ENCODE results near the gene FOXC2.
A peak's percentile ranks its signal among the peaks of the same experiment; 100 is the strongest.

FOXC2 gene

DNA sequence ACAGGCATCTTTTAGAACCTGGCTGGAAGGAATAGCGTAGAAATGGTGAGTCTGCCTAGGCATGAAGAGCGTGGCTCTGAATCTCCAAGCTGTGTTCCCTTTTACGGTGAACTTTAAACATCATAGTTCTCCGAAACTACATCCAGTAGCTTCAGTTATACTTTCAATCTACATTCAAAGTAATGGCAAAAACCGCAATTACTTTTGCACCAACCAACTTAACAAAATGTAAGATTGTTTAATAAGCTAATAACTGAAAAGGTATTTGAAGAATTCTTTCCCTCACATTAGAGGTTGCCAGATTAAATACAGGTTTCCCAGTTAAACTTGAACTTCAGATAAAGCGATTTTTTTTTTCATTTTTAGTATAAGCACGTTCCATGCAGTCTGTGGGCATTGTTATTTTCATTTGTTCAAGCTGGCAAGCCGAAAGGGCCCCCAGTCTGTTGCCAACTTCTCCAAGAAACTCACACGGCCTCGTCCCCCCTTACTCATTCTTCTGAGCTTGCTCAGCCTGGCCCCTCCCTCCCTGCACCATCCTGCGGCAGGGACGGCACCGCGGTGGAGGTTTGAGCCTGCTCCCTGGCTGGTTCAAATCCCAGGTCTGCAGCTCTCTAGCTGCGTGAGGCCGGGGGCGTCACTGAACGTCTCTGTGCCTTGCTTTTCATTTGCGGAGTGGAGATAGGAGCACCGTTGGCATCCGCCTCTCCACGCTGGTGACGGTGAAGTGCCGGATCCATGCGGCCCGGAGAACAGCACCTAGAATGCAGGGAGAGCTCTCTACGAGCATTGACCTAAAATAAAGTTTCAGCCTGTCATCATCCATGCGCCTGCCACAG, 8.1 kb upstream of the FOXC2 start:
- DNase-seq = no peak

DNA sequence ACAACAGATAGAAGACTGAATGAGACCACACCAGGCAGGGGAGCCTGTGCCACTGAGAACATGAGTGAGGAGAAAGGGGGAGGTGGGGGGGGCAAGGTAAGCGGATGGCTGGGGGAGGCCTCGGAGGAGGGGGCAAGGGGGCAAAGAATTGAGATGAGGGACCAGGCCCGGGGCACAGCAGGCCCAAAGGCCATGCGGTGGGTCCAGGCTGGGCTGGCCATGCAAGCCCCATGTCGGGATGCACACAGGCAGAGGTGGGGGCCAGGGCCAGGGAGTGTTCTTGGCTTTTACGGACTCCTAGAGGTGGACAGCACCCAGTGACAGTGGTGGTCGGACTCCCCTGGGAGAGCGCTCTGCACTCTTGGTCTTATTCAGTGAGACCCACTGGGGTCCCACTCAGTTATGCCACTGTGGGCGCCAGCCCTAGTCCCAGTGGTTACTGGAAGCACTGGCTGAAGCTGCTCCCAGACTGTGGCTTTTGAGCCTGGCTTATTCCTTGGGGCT, 6.8 kb upstream of the FOXC2 start:
- no peak for DNase-seq

DNA sequence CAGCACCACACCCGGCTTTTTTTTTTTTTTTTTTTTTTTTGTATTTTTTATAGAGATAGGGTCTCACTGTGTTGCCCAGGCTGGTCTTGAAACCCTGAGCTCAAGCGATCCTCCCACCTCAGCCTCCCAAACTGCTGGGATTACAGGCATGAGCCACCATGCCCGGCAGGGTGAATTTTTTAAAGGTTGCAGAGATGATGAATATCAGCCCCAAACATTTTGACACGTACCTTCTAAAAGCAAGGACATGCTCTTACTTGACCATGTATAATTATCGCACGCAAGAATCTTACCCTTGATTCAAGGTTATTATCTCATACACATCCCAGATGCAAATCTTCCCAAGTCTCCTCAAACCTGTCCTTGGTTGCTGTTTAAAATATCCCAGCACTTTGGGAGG, 4.3 kb upstream of the FOXC2 start:
- DNase-seq = no peak

DNA sequence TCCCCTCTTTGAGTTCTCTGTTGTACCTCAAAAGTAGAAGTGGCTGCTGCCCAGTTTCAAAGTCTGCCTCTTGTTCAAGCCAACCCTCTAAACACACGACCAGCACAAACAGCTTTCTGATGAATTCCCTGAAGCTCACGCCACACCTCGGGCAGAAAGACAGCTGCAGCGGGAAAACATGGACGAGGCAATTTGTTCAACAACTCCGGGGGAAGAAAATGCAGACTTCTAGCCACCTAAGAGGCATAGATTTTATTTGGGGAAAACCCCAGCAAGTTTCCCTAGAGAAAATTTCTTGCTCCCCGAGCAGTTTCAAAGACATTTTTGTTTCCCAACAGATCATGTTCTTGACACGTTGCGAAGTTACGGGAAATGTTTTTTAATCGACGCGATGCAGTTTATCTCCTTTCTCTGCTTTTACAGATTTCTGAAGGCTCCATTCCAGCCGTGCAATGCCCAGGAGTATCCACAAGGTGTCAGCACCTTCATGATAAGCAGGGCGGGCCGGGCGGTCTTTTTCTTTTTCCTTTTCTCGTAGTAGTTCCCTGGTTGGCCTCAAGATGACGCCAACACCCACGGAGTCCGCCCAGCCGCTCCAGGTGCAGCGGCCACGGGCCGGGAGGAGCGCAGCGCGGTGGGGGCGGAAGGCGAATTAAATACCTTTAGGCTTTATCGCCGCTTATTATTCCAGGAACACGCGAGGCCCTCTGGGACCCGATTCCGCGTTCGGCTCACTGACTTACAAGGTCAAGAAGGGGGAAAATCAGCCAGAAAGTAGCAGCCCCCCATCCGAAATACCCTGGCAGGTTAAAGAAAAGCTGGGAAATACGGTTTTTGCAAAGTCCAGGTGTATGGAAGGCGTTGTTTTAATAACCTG, 2.9 kb upstream of the FOXC2 start:
- peak; percentile 89 to 92 for DNase-seq

DNA sequence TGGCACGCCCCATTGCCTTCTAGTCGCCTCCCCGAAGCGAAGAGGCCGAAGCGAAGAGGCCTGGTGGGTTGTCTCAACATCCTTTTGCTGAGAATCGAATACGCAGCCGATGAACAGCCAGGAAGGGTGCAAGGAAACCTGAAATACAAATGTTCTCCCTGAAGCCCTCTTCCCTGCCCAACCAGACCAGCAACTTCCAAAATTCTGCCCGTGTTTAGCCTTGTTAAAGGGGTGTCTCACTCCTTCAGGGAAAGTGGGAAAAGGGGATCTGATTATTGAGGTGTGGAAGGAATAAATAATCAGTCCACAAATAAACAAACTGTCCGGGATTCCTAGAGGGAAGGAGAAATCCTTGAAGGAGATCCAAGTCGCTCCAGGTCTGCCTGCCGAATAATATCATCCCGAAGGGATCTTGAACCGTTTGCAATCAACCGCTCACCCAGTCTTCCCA, 1.4 kb upstream of the FOXC2 start:
- DNase-seq = no peak

DNA sequence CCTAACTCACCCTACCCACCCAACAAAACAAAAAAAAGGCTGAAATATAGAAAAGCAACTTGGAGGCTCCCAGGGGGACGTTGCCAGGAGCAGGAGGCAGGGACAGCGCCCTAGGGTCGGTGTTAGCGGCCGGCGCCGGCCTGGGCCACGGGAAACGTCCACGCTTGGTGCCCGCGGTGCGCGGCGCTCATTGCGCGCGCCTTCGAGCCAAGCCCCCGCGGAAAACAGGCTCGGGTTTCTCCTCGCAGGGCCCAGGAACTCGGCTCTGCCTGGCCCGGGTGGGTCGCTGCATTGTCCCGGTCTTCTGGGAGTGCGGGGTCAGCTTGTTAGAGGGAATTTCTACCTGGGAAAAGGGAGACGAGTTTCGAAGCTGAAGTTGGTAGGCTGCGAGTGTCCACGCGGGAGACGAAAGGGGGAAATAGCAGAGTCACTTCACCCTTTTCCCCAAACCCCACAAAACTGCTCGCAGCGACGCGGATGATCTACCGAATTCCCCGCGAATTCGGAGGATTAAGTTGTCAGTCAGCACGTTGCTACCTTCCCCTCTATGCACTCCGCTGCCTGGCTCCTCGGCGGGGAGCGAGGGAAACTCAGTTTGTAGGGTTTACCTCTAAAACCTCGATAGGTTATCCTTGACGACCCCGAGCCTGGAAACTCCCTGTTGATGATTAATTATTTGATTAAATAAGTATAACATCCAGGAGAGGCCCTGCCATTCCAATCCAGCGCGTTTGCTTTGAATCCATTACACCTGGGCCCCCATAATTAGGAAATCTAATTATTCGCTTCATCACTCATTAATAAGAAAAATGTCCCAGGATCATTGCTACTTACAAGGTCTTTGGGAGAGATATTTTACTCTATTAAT, 751 bp upstream of the FOXC2 start:
- DNase-seq = no peak

DNA sequence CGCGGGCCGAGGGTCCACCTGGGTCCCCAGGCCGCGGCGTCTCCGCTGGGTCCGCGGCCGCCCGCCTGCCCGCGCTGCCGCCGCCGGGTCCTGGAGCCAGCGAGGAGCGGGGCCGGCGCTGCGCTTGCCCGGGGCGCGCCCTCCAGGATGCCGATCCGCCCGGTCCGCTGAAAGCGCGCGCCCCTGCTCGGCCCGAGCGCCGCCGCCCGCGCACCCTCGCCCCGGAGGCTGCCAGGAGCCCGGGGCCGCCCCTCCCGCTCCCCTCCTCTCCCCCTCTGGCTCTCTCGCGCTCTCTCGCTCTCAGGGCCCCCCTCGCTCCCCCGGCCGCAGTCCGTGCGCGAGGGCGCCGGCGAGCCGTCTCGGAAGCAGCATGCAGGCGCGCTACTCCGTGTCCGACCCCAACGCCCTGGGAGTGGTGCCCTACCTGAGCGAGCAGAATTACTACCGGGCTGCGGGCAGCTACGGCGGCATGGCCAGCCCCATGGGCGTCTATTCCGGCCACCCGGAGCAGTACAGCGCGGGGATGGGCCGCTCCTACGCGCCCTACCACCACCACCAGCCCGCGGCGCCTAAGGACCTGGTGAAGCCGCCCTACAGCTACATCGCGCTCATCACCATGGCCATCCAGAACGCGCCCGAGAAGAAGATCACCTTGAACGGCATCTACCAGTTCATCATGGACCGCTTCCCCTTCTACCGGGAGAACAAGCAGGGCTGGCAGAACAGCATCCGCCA, 504 bp downstream of the FOXC2 start:
- no peak for DNase-seq

DNA sequence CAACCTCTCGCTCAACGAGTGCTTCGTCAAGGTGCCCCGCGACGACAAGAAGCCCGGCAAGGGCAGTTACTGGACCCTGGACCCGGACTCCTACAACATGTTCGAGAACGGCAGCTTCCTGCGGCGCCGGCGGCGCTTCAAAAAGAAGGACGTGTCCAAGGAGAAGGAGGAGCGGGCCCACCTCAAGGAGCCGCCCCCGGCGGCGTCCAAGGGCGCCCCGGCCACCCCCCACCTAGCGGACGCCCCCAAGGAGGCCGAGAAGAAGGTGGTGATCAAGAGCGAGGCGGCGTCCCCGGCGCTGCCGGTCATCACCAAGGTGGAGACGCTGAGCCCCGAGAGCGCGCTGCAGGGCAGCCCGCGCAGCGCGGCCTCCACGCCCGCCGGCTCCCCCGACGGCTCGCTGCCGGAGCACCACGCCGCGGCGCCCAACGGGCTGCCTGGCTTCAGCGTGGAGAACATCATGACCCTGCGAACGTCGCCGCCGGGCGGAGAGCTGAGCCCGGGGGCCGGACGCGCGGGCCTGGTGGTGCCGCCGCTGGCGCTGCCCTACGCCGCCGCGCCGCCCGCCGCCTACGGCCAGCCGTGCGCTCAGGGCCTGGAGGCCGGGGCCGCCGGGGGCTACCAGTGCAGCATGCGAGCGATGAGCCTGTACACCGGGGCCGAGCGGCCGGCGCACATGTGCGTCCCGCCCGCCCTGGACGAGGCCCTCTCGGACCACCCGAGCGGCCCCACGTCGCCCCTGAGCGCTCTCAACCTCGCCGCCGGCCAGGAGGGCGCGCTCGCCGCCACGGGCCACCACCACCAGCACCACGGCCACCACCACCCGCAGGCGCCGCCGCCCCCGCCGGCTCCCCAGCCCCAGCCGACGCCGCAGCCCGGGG, 1.3 kb downstream of the FOXC2 start:
- DNase-seq = no peak

DNA sequence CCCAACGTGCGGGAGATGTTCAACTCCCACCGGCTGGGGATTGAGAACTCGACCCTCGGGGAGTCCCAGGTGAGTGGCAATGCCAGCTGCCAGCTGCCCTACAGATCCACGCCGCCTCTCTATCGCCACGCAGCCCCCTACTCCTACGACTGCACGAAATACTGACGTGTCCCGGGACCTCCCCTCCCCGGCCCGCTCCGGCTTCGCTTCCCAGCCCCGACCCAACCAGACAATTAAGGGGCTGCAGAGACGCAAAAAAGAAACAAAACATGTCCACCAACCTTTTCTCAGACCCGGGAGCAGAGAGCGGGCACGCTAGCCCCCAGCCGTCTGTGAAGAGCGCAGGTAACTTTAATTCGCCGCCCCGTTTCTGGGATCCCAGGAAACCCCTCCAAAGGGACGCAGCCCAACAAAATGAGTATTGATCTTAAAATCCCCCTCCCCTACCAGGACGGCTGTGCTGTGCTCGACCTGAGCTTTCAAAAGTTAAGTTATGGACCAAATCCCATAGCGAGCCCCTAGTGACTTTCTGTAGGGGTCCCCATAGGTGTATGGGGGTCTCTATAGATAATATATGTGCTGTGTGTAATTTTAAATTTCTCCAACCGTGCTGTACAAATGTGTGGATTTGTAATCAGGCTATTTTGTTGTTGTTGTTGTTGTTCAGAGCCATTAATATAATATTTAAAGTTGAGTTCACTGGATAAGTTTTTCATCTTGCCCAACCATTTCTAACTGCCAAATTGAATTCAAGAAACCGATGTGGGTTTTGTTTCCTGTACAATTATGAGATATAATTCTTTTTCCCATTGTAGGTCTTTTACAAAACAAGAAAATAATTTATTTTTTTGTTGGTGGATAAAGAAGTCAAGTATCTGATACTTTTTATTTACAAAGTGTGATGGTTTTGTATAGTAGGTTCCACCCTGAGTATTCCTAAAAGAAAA, 2.3 kb downstream of the FOXC2 start:
- DNase-seq = no peak

DNA sequence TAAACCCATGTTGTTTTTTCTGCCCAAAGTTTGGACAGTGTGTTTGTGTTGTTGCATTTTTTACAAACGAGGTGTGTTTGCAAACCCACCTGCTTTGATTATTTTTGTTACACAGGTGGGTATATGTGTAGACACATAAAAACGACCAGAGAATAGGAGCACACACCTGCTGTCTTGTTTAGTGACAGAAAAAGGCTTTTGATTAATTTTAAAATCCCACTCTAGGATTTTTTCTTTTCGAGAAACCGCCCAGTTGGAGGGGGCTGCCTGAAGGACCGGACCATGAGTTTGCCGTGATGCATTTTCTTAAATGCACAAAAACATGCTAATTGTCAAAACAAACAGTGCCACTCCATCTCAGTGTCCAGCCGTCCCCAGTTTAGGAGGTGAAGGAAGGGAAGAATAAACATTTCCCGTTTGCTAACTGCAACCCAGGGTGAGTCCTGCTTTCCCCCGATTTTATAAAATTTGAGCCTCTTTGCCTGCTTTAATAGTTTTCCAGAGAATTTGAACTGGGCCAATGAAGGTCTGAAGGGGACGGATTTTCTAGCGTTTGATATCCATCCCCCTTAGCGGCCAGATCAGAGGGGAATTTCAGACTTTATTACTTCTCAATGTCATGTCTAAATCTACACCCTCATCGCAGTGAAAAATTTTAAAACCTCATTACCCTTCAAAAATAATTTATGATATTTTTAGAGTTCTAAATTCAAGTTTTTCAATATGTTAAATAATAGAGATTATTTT, 3.2 kb downstream of the FOXC2 start:
- no peak for DNase-seq

DNA sequence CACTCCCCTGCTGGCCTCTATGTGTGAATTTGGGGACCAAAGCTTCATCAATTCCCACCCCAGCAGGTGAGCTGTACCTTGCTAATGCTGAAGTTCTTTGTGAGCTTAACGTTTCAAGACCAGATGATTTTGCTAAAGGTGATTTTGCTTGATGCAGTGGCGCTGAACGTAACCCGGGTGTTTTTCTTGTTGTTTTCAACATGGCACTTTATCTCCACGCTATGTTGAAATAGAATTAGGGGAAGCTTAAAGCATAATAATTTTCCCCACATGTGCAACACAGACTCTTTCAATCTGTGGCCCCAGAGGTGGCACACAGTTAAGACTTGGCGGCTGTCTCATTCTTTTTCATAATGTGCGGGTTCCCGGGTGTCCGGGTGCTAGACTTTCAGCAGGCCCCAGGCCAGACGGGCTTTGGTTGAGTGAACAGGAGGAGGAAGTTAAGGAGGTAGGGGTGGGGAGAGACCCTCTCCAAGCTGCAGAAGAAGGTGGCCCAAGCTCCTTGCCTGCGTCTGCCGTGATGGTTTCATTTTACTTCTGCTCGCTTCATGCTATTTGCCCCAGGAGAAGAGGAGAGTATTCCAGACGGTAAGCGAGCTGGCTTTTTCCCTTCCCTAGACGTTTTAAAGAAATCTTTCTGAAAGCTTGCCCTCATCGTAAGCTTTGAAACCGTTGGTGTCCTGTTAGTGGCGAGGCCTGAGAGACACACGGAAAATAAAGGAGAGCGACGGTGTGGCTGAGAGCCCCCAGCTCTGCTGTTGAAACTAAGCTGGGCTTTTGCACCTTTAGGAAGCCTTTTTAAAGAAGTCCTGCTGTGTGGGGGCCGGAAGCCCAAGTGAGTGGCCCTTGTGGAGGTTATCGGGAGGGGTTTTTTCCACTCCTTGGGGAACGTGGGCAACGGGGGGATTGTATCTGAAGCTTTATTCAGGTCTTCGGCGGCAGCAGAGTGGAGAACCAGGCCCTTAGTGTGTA, 4.2 kb downstream of the FOXC2 start:
- no peak for DNase-seq

DNA sequence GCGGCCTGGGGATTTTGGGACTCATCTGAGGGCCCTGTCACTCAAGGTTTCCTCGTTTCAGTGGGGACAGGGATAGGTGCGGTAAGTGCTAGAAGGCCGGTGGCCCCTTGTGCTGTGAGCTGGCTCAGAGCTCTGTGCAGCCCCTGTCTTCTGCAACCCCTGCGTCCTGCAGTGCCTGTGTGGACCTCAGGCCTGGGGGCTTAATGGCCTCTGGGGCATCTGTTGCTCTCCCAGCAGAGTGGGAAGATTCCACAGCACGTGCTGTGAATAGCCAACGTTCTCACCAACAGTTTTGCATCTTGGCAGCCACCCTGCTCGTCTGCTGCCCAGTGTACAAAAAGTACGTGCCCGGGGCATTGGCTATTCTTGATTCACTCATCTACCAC, 4.9 kb downstream of the FOXC2 start:
- DNase-seq = no peak

DNA sequence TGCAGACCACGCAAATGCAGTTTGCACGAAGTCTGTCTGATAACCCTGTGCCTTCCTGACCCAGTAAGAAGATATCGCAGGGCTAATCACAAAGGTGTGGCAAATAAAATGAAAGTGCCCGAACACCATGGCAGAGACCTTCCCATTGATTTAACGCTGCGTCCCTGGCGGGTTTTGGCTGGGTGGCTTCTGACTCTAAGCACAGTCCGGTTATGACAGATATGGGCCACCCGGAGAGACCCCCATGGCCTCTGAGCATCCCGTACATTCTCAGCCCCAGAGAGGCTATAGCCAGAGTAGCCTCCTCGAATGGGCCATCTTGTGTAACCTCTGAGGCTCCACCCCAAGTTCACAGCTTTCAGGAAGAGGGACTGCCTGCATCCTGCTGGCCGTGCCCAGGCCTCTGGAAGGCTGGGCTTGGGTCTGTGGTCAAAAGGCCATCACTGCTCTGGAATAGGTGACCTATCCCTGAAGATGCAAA, 5.5 kb downstream of the FOXC2 start:
- no peak for DNase-seq

DNA sequence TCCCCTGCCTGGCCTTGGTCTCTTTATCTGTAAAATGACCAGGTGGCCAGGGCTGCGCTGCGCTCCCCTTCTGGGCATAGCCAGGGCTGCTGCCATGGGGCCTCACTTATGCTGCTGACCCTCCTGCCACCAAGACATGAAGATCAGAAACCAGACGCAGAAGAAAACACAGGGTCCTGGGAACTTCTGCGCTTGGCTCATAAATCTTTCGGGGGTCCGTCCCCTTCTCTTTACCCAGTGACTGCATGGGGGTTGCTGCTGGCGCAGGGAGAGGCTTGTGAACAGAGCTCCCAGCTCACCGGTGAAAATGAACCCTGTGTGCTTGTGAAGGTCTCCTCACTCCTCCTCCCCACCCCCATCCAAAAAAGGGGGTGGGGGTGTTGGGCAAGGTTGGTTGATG, 6.0 kb downstream of the FOXC2 start:
- no peak for DNase-seq

DNA sequence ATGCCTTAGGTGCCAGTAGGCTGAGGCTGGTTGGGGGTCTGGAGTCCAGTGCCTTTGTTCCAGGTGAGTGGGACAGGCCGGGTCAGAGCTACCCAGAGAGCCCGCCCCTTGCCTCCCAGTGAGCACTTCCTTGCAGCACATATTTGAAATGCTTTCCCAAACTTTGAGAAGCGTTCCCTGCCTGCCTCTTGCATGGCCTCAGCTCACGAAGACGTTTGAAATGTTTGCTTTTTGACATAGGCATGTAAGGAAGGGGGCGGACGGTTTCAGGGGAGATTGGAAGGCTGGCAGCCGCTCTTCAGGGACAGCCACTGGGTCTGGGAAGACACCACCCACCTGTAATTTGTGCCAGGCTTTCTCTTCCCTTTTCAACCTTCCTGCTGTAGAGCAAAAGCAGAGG, 6.6 kb downstream of the FOXC2 start:
- no peak for DNase-seq

DNA sequence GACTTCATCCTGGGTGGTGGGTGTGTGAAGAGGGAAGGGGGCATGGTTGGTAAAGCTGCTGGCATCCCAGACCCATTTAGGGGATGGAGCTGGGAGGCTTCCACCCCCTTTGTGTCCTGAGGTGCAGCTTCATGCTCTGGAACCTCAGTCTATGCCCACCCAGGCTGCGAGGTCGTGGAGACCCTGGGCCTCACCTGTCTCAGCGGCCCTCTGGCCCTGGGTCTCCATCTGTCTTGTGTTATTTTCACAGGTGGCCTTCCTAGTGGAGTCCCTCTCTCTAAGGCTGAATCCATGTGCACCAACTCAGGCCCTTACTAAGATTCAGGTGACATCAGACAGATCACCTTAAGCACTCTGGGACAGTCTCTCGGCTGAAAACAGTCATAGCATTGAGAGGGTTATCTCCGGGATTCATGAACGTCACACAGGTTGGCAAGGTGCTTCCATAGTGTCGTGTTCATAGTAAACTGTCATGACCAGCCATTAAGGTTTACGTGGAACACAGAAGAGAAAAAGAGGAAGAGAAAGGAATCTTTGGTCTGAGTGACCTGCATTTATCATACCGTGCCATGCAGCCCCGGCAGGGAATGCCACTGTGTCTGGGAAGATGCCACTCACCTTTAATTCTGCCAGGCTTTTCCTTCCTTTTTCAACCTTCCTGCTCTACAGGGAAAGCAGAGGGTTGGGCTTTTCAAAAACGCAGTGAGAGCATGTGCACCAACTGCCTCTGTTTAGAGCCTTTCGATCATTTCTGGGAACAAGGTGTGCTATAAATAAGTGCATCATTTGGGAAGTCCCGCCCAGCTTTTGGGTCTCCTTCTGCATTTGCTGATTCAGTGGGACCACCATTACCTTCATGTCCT, 7.2 kb downstream of the FOXC2 start:
- no peak for DNase-seq

DNA sequence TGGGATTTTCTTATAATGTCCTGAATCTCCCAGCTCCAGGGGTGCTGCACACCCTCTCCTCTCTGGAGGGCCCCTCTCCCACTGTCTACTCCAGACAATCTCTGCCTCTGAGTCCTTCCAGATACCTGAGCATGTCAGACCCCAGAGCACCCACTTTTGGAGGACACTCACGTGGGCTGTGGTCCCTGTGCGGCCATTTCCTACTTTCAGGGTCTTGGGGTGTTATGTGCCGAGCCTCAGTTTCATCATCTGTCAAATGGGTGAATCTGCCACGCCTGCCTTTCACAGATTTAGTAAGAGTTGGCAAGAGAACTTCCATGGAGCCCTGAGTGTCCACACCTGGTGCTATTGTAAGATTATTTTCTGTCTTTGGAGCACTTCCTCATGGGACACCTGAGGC, 8.0 kb downstream of the FOXC2 start:
- no peak for DNase-seq

All from Kasumi-1 (cell line).